CD4-positive, alpha-beta T cell treated with Interleukin-15 for 4 hours (primary cell): Measurements from ENCODE around the gene ZC3H12D.
"Not testable (repeated sequence)": the region's sequence is repeated elsewhere in the genome, so short reads cannot be mapped to it uniquely, and the experiment has no call there.

Experiments
- DNase-seq: peaks from one replicate; pipeline ENCODE4 v3.0.0-alpha.2; 2020; ENCODE audit warnings: low spot score

Gene ZC3H12D

GRCh38 chr6:149483849-149484655 is 762 bp downstream of the ZC3H12D start:
- no peak for DNase-seq

GRCh38 chr6:149483334-149483725 is 1.5 kb downstream of the ZC3H12D start:
- no peak for DNase-seq

- DNase-seq: no peak
Measured at GRCh38 chr6:149482545-149483333, 2.1 kb downstream of the ZC3H12D start.

- peak; percentile 64 for DNase-seq
Measured at GRCh38 chr6:149480502-149481280, 4.1 kb downstream of the ZC3H12D start.

- DNase-seq: no peak
Measured at GRCh38 chr6:149478631-149479314, 6.0 kb downstream of the ZC3H12D start.

- no peak for DNase-seq
Measured at GRCh38 chr6:149477544-149477943, 7.3 kb downstream of the ZC3H12D start.

GRCh38 chr6:149476789-149477455 is 7.9 kb downstream of the ZC3H12D start:
- DNase-seq: no peak

GRCh38 chr6:149474108-149474935 is 10.5 kb downstream of the ZC3H12D start:
- DNase-seq: no peak

GRCh38 chr6:149473080-149474052 is 11.4 kb downstream of the ZC3H12D start:
- DNase-seq: no peak

- no peak for DNase-seq
Measured at GRCh38 chr6:149472241-149472640, 12.6 kb downstream of the ZC3H12D start.

- DNase-seq: no peak
Measured at GRCh38 chr6:149471801-149472200, 13.0 kb downstream of the ZC3H12D start.

- no peak for DNase-seq
Measured at GRCh38 chr6:149470948-149471347, 13.9 kb downstream of the ZC3H12D start.

GRCh38 chr6:149468179-149468578 is 16.6 kb downstream of the ZC3H12D start:
- DNase-seq: no peak

GRCh38 chr6:149467265-149467664 is 17.5 kb downstream of the ZC3H12D start:
- no peak for DNase-seq

- no peak for DNase-seq
Measured at GRCh38 chr6:149464411-149464810, 20.4 kb downstream of the ZC3H12D start.

GRCh38 chr6:149463781-149464180 is 21.0 kb downstream of the ZC3H12D start:
- no peak for DNase-seq

- DNase-seq: not testable (repeated sequence)
Measured at GRCh38 chr6:149462712-149463111, 22.1 kb downstream of the ZC3H12D start.

- DNase-seq: no peak
Measured at GRCh38 chr6:149461670-149462069, 23.1 kb downstream of the ZC3H12D start.

- not testable (repeated sequence) for DNase-seq
Measured at GRCh38 chr6:149460249-149460648, 24.6 kb downstream of the ZC3H12D start.
